ENCODE data around the gene DOCK6.

DOCK6 gene

GRCh38 chr19:11239377-11240000, 22.8 kb downstream of the DOCK6 start, which contains the start of gene ANGPTL8:
Gene ANGPTL8 (plus strand): TSS chr19:11239619. CDS start chr19:11239638, 19 bp downstream.
- no peaks in the 10 kb centered on the region for H3K27me3 ChIP-seq (ENCODE audit: insufficient read depth, poor library complexity, severe bottlenecking)

GRCh38 chr19:11238781-11239376, 23.4 kb downstream of the DOCK6 start:
- no peak for TF ChIP-seq CTCF (IDR thresholded peaks at IDR 0.05; ENCODE audit: poor library complexity, severe bottlenecking)

More at GRCh38 chr19:11239377-11240000, 22.8 kb downstream of the DOCK6 start, which contains the start of gene ANGPTL8:
- H3K4me1 ChIP-seq (ENCODE audit: insufficient read depth, poor library complexity, severe bottlenecking): no peaks in the 10 kb centered on the region
- peaks cover 57% of the 10 kb centered on the region for H3K36me3 ChIP-seq (ENCODE audit: low read depth)
- no peak for DNase-seq (ENCODE audit: low spot score)
- no peak within 1 kb of the TSS for H3K4me3 ChIP-seq (ENCODE audit: severe bottlenecking)
- ATAC-seq (ENCODE audit: low read depth): no peak
- H3K9me3 ChIP-seq (ENCODE audit: severe bottlenecking): peaks cover 3% of the 10 kb centered on the region
- no peak for TF ChIP-seq CTCF (IDR thresholded peaks at IDR 0.05; ENCODE audit: poor library complexity, severe bottlenecking)
- no peak within 1 kb of the TSS for H3K27ac ChIP-seq (ENCODE audit: poor library complexity, severe bottlenecking)

GRCh38 chr19:11238041-11238440, 24.3 kb downstream of the DOCK6 start:
- no peak overlapping the region for H3K27ac ChIP-seq (ENCODE audit: poor library complexity, severe bottlenecking)
- peaks cover 3% of the 10 kb centered on the region for H3K9me3 ChIP-seq (ENCODE audit: severe bottlenecking)
- no peaks in the 10 kb centered on the region for H3K4me1 ChIP-seq (ENCODE audit: insufficient read depth, poor library complexity, severe bottlenecking)
- H3K27me3 ChIP-seq (ENCODE audit: insufficient read depth, poor library complexity, severe bottlenecking): no peaks in the 10 kb centered on the region
- no peak overlapping the region for H3K4me3 ChIP-seq (ENCODE audit: severe bottlenecking)
- peaks cover 62% of the 10 kb centered on the region for H3K36me3 ChIP-seq (ENCODE audit: low read depth)
- DNase-seq (ENCODE audit: low spot score) (no peak), ATAC-seq (ENCODE audit: low read depth) (no peak)
- no peak for TF ChIP-seq CTCF (IDR thresholded peaks at IDR 0.05; ENCODE audit: poor library complexity, severe bottlenecking)

More at GRCh38 chr19:11238781-11239376, 23.4 kb downstream of the DOCK6 start:
- H3K27ac ChIP-seq (ENCODE audit: poor library complexity, severe bottlenecking): no peak overlapping the region
- H3K9me3 ChIP-seq (ENCODE audit: severe bottlenecking): peaks cover 3% of the 10 kb centered on the region
- ATAC-seq (ENCODE audit: low read depth) (no peak), DNase-seq (ENCODE audit: low spot score) (no peak)
- peaks cover 63% of the 10 kb centered on the region for H3K36me3 ChIP-seq (ENCODE audit: low read depth)
- H3K27me3 ChIP-seq (ENCODE audit: insufficient read depth, poor library complexity, severe bottlenecking): no peaks in the 10 kb centered on the region
- no peak overlapping the region for H3K4me3 ChIP-seq (ENCODE audit: severe bottlenecking)
- no peaks in the 10 kb centered on the region for H3K4me1 ChIP-seq (ENCODE audit: insufficient read depth, poor library complexity, severe bottlenecking)

GRCh38 chr19:11237321-11237720, 25.0 kb downstream of the DOCK6 start:
- TF ChIP-seq CTCF (IDR thresholded peaks at IDR 0.05; ENCODE audit: poor library complexity, severe bottlenecking): no peak
- H3K36me3 ChIP-seq (ENCODE audit: low read depth): peaks cover 60% of the 10 kb centered on the region
- no peak overlapping the region for H3K4me3 ChIP-seq (ENCODE audit: severe bottlenecking)
- DNase-seq (ENCODE audit: low spot score): no peak
- no peak for ATAC-seq (ENCODE audit: low read depth)
- H3K4me1 ChIP-seq (ENCODE audit: insufficient read depth, poor library complexity, severe bottlenecking): no peaks in the 10 kb centered on the region
- no peak overlapping the region for H3K27ac ChIP-seq (ENCODE audit: poor library complexity, severe bottlenecking)
- no peaks in the 10 kb centered on the region for H3K27me3 ChIP-seq (ENCODE audit: insufficient read depth, poor library complexity, severe bottlenecking)
- peaks cover 3% of the 10 kb centered on the region for H3K9me3 ChIP-seq (ENCODE audit: severe bottlenecking)

Data from RWPE2 (cell line).